Adrenal gland (tissue), 5 donors: ENCODE data around the gene TICRR.

Experiments used
- POLR2A ChIP-seq, 2 donors: fragments of 450-650 bp; IDR thresholded peaks; one replicate each; pipeline ENCODE4 v1.6.1; 2017; ENCODE audit warnings: antibody characterized with exemption in 2 of 2, mild to moderate bottlenecking in 2 of 2, moderate library complexity in 1 of 2
- TF ChIP-seq, protein P1 (sequence below), 6 experiments: fragments of 450-650 bp in 4 of 6; fragments of 200-600 bp in 2 of 6; sonication (generic) in 1 of 6; IDR thresholded peaks; 1 replicate in 5 of 6; 2 replicates in 1 of 6; pipeline versions ENCODE4 v1.5.1 to v1.8.0; 2016 to 2021; ENCODE audit warnings: antibody characterized with exemption in 6 of 6, mild to moderate bottlenecking in 2 of 6, moderate library complexity in 1 of 6
- donor health status: DM: no; HTN: no; CAD: no.

DNA sequence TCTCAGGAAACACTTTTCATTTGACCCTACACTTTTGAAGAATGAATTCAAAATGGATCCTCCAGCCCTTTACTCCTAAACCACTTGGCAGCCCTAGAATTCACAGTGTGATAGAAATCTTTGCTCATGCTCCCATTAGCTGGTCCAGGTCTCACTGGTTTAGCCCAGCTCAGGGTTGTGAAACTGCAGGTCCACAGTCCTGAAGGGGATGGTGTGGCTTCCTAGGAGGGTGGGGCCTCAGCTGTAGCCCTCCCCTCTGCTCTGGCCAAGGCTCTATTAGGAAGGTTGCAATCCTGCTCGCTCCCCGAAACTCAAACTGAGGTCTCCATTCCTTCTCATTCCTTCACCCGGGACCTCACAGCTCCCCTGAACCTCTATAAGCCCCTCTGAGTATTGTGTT, 21.6 kb upstream of the TICRR start:
- TF ChIP-seq, protein P1, sequence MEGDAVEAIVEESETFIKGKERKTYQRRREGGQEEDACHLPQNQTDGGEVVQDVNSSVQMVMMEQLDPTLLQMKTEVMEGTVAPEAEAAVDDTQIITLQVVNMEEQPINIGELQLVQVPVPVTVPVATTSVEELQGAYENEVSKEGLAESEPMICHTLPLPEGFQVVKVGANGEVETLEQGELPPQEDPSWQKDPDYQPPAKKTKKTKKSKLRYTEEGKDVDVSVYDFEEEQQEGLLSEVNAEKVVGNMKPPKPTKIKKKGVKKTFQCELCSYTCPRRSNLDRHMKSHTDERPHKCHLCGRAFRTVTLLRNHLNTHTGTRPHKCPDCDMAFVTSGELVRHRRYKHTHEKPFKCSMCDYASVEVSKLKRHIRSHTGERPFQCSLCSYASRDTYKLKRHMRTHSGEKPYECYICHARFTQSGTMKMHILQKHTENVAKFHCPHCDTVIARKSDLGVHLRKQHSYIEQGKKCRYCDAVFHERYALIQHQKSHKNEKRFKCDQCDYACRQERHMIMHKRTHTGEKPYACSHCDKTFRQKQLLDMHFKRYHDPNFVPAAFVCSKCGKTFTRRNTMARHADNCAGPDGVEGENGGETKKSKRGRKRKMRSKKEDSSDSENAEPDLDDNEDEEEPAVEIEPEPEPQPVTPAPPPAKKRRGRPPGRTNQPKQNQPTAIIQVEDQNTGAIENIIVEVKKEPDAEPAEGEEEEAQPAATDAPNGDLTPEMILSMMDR (IDR thresholded peaks at IDR 0.05), result no peak
- TF ChIP-seq POLR2A (IDR thresholded peaks at IDR 0.05), result no peak
